WTC11 (cell line): Measurements from ENCODE around the gene GRM4.

ENCODE experiments used
- CREM ChIP-seq: sonication (generic); formaldehyde crosslinking; IDR thresholded peaks from 2 replicates; pipeline ENCODE4 v1.8.1; 2022; ENCODE audit warnings: mild to moderate bottlenecking, missing genetic modification reagents, moderate library complexity
- CTCF ChIP-seq: fragments of 200-600 bp; IDR thresholded peaks from 2 replicates; pipeline ENCODE4 v1.8.0; 2022; ENCODE audit warnings: antibody characterized with exemption
- E2F4 ChIP-seq: sonication (generic); formaldehyde crosslinking; IDR thresholded peaks from 2 replicates; pipeline ENCODE4 v1.8.1; 2022; ENCODE audit warnings: low read depth, mild to moderate bottlenecking, moderate library complexity, missing genetic modification reagents, borderline replicate concordance
- JUN ChIP-seq: sonication (generic); formaldehyde crosslinking; IDR thresholded peaks from 2 replicates; pipeline ENCODE4 v1.8.0; 2023; ENCODE audit warnings: mild to moderate bottlenecking, missing genetic modification reagents

GRCh38 chr6:34022250-34022872 is 123.5 kb downstream of the GRM4 start:
- TF ChIP-seq CTCF = no peak
- TF ChIP-seq CREM = no peak
- TF ChIP-seq JUN (CRISPR knock-in tag) = no peak
- no peak for TF ChIP-seq E2F4 (CRISPR knock-in tag)
